ENCODE measurements around the gene TSR3.

TSR3 gene

DNA sequence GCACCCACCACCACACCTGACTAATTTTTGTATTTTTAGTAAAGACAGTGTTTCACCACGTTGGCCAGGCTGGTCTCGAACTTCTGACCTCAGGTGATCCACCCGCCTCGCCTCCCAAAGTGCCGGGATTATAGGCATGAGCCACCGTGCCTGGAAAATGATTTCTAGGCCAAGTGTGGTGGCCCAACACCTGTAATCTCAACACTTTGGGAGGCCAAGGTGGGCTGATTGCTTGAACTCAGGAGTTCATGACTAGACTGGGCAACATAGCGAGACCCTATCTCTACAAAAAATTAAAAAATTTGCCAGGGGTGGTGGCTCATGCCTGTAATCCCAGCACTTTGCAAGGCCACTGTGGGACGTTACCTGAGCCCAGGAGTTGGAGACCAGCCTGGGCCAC is 29.3 kb downstream of the TSR3 start:
- DNase-seq, result no peak

DNA sequence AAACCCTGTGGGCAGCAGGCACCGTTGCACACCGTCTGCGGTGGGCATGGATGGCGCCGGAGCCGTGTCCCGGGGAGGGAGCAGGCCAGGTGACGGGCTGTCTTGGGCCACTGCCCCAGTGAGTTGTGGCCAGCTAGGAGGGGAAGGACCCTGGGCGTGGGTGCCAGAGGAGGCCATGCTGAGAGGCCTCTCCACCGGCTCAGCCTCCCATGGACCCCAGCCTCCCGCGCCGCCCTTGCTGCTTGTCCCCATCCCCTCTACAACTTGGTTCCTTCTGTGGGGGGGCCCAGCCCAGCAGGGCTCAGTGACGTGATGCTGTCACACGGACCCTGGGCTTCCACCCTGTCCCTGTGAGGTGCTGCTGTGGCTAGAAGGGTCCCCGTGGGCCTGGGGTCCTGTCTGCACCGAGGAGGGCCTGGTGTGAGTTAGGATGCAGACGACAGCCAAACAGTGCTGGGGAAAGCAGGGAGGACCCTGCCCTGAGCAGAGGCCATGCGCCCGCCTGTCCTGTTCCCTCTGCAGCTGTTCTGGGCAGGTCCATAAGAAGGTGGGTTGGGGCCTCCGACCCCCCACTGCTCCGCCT is 30.9 kb downstream of the TSR3 start:
- no peak for DNase-seq

GRCh38 chr16:1320097-1320496 is 31.6 kb downstream of the TSR3 start:
- DNase-seq, result no peak

GRCh38 chr16:1319041-1319440 is 32.6 kb downstream of the TSR3 start:
- no peak for DNase-seq

GRCh38 chr16:1318268-1318545 is 33.5 kb downstream of the TSR3 start:
- no peak for DNase-seq

DNA sequence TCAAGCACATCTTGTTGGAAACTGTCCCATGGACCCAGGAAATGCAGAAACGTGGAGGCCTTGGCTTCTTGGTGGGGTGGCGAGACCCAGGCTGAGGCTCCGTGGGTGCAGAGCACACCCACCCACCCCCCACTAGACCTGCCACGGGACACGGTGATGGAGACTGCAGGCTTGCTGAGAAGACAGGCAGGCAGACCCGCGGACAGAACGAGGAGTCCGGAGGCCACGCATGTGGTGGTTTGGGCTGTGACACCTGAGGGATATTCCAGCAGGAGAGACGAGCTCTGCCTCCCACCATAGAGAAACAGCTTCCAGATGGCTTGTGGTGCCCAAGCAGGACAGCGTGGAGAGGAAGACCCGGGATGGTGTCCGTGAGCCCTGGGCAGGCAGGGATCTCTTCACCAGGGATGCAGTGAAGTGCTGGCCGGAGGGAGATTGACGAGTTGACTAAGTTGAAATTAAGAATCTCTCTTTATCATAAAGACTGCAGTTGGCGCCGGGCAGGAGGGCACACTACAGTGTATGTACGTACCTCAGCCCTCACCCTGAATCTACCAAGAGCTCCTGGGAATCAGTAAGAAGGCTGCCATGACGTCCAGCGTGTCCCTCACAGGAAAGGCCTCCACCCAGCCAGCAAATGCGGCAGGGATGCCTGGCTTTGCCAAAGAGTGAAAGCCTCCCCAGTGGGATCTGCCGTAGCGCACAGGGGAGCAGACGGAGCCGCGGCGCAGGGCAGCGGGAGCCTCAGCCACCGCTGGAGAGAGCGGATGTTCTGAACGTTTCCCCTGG is 34.0 kb downstream of the TSR3 start:
- DNase-seq, result no peak

GRCh38 chr16:1316033-1316405 is 35.7 kb downstream of the TSR3 start:
- peak; percentile 6 for DNase-seq

GRCh38 chr16:1315081-1316032 is 36.3 kb downstream of the TSR3 start:
- DNase-seq, result peak; percentile 5

GRCh38 chr16:1314399-1315068 is 37.1 kb downstream of the TSR3 start:
- no peak for DNase-seq

- DNase-seq, result no peak
These were observed 37.8 kb downstream of the TSR3 start for GRCh38 chr16:1313721-1314369.

DNA sequence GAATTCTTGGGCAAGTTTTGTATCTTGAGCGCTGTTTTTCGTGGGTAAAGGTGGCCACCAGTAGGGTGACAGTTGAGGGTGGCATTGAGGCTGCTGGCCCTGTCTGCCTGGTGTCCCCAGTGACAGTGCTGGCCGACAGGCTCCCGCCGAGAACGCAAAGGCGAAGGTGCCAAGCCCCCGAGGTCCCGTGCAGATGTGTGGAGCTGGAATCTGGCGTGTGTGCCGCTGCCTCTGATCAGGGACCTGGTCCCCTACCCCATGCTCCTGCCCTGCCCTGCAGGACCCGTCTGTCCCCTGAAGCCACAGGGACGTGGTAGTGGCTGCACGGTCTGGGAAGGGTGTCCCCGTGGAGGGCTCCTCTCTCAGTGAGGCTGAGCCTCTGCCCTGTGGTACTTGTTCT is 38.8 kb downstream of the TSR3 start:
- no peak for DNase-seq

- DNase-seq, result no peak
These were observed 39.2 kb downstream of the TSR3 start for GRCh38 chr16:1312467-1312816.

GRCh38 chr16:1311738-1312466 is 39.8 kb downstream of the TSR3 start:
- no peak for DNase-seq

- DNase-seq, result no peak
These were observed 40.4 kb downstream of the TSR3 start for GRCh38 chr16:1311212-1311737.

DNA sequence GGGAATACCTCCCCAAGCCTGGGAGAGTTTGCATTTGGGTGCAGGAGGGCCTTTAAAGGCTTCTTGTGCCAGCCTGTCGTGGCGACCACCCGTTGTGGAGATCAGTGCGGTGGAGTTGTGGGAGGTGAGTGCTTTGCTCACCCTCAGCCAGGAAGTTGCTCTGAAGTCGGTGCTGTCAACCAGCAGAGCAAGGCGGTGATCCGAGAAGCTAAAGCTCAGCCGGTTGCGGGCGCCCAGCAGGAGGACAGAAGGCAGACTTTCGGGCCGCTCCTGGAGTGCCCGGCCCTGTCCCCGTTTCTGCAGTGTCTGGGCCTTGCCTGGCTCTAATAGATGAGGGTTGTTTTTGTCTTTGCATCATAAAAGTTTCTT is 40.9 kb downstream of the TSR3 start:
- no peak for DNase-seq

DNA sequence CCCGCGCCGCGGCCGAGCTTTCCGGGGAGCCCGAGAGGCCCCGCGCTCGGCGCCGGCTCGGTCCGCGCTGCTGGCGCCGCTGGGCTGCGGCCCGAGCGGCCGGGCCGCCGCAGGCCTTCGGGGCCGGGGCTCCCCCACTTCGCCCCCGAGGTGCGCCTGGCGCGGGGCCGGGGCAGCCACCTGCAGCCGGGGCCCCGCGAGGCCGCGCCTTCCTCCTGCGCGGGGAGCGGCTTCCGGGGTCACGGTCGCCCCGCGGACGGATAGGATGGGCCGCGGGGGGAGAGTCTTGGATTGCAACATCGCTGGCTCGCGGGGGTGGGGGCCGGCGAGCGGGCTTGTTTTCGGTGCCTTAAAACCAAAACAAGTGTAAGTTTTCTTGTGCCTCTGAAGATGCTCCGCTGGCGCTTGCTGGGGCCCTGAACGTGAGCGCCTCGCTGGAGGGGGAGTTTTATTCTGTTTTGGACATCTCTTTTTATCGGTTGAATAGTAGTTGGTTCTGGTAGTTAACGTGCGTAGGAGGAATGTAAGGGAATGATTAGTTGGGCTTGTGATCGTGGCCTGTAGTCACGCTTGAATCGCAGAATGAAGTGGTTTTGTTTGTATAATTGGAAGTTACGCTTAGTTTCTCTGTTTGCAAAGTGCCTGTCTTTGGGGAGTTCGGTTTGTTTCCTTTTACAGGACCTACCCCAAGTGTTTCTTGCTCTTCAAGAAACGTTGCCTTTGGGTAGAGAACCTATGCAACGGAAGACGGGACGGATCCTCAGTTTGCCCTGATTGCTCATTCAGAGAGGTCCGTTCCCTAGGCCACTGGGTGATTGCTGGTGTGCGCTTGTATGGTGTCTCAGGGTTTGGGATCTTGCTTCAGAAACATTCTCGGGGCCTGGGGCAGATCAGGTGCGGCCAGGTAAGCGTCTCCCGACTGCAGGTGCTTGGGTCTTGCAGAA is 41.5 kb downstream of the TSR3 start:
- no peak for DNase-seq

DNA sequence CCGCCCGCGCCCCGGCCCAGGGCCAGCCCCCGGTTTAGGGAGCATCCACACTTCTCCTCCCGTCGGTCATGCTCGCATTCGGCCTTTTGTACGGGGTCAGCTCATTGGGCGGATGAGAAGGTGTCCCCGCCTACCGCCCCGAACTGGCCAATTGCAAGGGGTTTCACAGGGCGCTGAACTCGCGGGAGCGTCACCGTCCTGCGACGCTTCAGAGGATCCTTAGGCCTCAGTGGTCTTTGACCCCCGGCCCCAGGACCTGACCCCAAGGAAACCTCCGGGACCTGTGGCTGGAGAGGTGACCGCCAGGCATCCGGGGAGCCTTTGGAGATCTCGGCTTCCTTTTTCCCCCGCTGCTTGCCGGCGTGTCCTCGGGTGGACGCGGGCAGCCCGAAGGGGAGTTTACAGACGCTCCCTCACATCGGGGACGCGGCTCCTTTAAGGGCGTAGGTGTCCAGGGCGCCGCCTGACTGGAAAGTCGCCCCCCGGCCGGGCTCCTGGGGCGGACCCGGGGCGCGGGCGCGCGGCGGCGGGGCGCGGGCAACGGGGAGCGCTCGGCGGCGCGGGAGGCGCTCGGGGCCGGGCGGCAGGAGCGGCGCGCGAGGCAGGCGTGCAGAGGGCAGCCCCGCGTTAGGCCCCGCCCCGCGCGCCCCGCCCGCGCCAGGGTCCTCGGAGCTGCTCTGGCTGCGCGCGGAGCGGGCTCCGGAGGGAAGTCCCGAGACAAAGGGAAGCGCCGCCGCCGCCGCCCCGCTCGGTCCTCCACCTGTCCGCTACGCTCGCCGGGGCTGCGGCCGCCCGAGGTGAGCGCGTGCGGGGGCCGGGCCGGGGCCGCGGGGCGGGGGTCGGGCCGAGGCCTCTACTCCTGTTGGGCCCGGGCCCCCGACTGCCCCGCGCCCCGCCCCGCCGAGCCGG is 42.4 kb downstream of the TSR3 start, which contains the start of gene UBE2I:
Gene UBE2I, plus strand, starts transcription at position 660 of the 909 bp plus-strand sequence. CDS start 4,395 bp downstream, outside the sequence.
- DNase-seq, result peak; percentile 82

DNA sequence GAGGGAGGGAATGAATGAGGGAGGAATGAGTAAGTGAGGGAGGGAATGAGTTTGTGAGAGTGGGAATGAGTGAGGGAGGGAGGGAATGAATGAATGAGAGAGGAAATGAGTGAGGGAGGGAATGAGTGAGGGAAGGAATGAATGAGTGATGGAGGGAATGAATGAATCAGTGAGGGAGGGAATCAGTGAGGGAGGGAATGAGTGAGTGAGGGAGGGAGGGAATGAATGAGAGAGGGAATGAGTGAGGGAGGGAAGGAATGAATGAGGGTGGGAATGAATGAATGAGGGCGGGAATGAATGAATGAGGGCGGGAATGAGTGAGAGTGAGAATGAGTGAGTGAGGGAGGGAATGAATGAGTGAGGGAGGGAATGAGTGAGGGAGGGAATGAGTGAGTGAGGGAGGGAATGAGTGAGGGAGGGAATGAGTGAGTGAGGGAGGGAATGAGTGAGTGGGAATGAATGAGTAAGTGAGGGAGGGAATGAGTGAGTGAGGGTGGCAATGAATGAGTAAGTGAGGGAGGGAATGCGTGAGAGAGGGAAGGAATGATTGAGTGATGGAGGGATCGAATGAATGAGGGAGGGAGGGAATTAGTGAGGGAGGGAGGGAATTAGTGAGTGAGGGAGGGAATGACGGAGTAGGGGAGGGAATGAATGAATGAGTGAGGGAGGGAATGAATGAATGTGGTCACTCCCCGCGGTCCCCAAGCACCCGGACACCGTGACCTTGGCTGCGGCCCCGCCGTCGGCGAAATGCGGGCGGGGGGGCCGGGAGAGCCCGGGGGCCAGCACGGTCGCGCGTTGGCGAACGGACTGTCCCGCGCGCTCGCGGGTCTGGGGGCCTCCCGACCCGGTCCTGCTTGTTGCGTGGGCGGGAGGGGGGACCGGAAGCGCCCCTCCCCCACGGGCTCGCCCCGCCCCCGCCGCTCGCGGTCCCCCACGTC is 43.4 kb downstream of the TSR3 start:
- DNase-seq, result no peak

All from 8988T (cell line).